DMS 273 (cell line): ENCODE results near the gene CD164L2.

Source experiments
- DNase-seq: peaks from one replicate; lab custom pipeline; 2025; ENCODE audit not compliant: unreplicated experiment; lab: John Stamatoyannopoulos, UW

The CD164L2 gene

DNA sequence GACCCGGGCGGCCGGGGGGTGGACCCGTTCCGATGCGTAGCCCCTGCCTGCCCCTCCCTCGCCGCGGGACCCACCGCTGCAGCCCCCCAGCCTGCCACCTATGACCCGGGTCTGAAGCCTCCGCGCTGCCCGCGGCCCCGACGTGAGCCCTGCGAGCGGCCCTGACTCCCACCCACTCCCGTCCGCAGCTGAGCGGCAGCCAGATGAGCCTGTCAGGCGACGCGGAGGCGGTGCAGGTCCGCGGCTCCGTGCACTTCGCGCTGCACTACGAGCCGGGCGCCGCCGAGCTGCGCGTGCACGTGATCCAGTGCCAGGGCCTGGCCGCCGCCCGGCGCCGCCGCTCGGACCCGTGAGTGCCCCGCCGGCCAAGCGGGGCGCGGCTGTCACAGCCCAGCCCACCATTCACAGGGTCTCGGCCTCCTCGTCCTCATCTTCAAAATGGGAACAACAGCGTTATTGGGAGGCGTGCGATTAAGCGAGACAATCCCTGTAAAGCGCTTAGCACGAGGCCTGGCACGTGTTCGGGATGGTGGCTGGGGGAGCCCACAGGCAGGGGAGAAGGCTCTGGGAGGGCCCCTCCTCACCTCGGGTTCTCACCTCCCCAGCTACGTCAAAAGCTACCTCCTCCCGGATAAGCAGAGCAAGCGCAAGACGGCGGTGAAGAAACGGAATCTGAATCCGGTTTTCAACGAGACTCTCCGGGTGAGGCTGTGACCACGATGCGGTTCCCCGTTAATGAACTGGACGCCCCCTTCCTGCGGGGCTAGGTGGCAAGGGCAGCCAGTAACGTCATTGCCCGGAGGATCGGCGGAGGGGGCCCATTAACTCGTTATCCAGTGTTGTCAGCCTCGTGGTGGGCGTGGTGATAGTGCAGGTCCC is 33.1 kb downstream of the CD164L2 start:
- no peak for DNase-seq

DNA sequence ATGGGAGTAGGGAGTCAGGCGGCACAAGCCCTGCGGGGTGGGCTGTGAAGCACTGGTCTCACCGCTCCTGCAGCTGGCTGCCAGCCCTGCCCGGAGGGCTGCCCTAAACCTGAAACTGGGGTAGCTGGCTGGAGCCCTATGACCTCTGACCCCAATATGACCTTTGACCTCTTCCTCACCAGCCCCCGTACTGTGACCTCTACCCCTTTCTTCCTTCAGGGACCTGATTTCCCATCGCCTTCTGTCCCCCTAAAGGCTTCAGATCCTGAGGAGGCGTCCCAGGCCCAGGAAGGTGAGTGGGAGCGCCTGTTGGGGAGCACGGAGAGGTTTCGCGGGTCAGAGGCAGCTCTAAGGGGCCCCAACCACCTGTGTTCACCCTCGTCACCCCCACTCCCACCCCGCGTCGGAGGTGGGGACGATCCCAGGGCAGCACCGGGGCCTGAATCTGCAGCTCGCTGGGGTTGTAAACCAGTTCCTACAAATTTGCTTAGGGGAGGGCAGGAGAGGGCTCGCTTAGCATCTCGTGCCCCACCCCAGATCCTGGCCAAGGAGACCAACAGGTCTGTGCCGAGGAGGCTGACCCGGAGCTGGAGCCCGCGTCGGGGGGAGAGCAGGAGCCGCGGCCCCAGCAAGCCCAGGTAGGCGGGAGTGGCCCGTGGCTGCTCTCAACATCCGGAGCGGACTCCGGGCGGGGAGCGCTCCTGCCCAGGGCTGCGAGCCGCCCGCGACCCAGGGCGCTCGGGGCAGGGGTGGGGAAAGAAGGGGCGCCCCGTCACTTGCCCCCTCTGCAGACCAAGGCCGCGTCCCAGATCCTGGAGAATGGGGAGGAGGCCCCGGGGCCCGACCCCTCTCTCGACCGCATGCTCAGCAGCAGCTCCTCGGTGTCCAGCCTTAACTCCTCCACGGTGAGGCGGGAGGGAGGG is 34.0 kb downstream of the CD164L2 start:
- peak; percentile 56 for DNase-seq

DNA sequence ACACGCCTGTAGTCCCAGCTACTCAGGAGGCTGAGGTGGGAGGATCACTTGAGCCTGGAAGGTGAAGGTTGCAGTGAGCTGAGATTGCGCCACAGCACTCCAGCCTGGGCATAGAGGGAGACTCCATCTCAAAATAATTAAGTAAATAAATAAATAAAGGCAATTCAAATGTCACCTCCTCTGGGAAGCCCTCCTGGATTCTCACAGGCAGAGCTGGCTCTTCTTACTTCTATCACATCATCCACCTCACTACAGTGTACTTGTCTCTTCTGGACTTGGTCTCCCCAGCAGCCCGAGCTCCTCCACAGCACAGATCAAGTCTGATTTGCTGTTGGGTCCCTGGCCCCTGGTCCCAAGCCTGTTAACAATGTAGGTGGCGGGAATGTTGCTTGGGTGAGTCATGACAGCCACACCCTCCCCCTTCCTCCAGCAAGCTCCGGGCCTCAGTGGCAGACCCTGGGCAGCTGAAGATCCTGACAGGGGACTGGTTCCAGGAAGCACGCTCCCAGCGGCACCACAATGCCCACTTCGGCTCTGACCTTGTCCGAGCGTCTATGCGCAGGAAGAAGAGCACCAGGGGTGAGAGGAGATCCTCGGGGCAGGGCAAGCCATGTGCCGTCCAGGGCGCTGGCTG is 36.0 kb downstream of the CD164L2 start:
- DNase-seq, result no peak

DNA sequence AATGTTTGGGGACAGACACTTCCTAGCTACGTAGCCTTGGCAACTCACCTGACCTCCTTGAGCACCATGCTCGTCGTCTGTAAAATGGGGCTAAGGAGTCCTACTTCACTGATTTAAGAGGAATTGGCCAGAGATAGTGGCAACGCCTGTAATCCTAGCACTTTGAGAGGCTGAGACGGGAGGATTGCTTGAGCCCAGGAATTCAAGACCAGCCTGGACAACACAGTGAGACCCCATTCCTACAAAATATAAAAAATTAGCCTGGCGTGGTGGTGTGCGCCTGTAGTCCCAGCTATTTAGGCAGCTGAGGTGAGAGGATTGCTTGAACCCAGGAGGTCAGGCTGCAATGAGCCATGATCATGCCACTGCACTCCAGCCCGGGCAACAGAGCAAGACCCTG is 36.8 kb downstream of the CD164L2 start:
- DNase-seq, result no peak

DNA sequence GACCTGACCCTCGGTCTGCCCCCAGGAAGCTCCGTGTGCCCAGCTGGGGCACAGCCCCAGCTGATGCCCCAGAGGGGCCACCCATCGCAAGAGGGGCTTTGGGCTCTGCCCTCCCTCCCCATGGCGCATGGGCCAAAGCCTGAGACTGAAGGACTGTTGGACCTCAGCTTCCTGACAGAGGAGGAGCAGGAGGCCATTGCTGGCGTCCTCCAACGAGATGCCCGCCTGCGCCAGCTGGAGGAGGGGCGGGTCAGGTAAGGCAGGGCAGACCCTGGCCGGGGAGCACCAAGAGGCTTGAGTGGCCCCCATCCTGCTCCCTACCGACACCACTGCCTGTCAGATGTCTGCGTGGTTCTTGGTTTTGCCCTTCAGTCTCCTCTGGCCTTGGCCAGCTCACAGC is 37.9 kb downstream of the CD164L2 start:
- no peak for DNase-seq

DNA sequence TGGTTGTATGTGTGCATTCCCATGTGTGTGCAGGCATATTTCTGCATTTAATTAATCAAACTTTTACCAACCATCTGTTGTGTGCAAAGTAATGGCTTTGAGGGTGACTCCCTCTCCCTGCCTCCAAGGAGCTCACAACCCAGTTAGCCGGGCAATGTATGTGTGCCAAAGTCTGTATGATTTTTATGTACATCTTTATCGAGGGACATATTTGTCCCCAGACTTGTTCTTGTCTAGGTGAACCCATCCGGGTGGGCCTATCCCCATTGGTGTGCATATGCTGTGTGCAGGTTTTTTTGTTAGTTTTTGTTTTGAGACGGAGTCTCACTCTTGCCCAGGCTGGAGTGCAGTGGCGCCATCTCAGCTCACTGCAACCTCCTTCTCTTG is 39.5 kb downstream of the CD164L2 start:
- DNase-seq, result peak; percentile 89

DNA sequence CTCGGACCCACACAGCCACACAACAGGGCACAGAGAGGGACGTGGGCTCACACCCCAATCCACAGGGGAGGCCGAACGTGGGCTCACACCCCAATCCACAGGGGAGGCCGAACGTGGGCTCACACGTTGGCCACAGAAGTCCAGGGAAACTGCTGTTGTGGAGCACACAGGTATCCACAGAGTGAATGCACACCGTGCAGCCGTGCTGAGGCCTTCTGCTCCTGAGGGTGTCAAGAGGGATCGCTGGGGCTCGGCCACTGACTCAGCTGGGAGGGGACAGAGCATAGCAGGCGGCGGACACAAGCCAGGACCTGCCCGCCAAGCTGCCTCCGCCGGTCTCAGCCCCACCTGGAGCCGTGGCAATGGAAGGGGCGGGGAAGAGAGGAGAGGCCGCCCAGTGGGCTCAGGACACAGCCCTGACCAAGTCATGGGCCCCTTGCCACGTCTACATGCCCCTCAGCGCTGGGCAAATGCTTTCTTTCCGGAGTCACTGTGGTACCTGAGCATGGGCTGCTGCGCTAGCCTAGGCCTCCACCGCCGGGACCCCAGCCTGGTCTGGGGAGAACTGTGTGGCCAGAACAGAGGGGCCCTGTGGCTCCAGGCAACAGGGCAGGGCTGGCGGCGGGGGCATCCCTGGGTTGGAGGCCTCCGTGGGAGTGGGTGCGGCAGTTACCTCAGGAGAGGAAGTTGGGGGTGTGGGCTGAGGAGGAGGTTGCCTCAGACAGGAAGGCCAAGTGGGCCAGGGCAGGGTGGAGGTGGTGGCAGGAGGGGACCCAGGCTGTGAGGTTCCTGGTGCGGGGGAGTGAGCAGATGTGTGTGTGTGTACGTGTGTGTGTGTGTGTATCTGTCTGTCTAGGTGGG is 40.1 kb downstream of the CD164L2 start:
- peak; percentile 86 for DNase-seq

DNA sequence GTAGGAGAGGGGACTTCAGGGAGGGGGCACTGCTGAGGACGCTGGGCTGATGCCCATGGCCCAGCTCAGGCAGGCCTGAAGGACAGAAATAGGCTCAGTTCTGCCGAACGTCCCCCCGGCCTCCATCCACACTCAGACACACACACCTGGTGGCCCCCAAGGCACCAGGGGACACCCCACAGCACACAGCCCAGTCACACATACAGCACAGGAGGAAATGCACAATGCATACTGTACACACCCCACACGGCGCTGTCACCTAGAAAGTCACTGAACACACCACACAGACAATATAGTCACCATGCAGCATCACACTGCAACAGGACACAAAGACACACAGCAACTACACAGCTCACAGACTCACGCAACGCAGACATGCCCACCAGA is 40.7 kb downstream of the CD164L2 start:
- DNase-seq, result peak; percentile 55

DNA sequence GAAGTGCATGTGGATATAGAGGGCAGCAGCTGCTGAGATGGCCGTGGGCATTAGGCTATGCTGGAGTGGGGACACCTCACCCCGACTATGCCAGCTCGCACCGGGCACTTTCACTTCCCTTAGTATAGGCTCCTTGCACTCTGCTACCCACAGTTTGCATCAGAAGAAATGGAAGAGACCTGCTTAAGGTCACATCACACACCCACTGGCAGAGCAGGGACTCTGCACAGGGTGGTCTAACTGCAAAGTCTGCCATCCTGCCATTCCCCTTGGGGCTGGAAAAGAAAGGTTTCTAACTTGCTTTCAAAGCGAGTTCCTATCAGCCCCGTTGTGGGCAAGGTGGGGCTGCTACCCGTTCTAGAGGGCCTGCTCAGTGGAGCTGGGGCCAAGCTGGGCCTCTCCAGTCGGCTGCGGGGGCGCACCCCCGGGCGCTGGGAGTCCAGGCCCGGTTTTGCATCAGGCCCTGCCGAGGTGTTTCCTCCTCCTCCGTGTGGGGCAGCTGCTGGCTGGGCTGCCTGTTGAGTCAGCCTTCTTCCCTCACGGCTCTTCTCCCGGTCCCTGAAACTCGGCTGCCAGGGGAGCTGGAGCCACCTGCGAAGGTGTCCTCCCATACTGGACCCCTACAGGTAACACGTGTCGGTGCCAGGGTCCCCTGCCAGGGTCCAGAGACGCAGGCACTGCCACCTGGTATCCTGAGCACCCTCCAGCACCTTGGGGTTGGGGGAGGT is 41.4 kb downstream of the CD164L2 start, which contains the start of gene SYTL1:
Gene SYTL1 (plus strand): TSS at position 498 of the 728 bp plus-strand sequence. CDS start 3,313 bp downstream, outside the sequence.
- DNase-seq, result peak; percentile 95

DNA sequence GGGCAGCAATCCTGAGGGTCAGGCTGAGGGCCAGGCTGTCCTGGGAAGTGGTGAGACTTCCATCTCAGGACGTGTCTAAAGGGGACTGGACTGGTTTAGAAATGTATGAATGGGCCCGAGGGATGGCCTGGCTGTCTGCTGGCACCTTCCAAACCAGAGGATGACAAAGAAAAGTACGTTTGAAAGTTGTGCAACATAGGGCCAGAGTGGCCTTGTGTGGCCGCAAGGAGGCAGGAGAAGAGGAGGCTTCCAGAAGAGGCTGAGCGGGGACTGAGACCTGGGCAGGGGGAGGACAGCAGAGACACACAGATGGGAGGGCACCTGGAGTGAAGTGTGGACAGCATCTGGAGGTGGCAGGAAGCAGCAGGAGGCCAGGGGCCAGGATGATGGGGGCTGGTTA is 43.9 kb downstream of the CD164L2 start:
- peak; percentile 42 for DNase-seq

DNA sequence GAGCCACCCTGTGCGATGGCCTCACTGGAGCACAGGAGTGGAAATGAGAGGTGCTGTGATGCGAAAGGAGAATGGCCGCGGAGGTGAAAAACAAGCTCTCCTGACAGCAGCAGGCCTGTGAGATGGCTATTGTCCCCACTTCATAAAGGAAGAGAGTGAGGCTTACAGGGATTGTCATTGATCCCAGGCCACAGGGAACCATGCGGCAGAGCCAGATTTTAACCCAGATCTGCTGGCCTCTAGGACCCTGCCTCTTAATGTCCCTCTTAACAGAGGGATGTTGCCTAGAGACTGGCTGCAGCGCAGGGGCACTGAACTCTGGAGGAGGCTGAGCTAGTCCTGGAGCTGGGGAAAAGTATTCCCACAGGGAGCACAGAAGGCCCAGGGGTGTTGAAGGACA is 44.4 kb downstream of the CD164L2 start:
- no peak for DNase-seq

DNA sequence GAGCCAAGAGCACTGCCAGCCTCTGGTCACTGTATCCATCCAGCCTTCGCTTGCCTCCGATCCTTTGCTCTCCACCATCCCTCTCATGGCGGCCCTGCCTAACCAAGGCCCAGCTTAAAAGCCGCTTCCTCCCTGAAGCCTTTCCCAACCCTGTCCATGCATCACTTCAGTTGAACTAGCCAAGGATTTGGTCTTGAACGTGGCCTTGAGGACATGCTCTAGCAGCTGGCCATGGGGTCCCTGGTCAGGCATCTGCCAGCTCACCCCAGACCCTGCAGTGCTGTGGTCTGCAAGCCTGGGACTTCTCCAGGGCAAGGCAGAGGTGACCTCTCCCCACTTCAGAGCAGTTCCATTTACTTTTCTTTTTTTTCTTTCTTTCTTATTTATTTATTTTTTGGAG is 46.4 kb downstream of the CD164L2 start:
- DNase-seq, result no peak

DNA sequence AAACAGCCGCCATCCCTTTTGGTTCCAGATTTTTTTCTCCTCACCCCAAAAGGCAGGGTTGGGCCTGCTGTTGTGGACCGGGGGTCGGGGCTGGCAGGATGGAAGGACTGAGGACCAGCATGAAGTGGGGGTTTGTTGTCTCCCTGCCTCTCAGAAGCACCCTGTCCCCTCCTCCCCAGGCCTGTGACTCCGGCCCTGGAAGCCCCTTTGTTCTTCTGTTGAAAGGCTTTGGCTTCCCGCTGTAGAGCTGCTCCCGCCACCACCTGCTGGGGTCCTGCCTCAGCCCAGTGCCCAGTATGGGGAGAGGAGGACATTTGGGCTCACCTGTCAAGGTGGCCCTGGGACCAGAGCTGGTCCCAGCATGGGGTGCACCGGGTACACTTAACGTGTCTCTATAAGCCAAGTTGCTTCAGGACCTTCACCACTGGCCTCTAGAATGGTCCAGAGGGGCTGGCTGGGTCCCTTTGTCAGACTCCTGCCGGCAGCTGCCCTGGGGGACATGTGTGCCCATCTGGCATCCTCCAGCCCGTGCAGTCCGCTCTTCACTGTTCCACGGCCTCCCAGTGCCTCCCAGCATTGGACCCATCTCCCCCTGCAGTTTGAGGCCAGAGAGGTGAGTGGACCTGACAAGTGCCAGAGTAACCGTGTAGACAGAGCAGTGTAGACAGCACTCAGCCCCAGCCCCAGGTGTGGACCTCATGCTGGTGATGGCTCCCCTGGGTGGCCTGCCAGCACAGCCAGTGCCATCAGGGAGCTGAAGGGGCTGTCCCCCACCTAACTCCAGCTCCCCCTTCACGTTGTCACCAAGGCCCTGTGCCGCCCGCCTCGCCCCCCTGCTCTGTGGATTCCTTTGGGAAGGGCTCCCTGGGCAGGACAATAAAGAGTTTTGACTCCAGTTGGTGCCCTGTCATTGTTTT is 47.4 kb downstream of the CD164L2 start:
- no peak for DNase-seq

DNA sequence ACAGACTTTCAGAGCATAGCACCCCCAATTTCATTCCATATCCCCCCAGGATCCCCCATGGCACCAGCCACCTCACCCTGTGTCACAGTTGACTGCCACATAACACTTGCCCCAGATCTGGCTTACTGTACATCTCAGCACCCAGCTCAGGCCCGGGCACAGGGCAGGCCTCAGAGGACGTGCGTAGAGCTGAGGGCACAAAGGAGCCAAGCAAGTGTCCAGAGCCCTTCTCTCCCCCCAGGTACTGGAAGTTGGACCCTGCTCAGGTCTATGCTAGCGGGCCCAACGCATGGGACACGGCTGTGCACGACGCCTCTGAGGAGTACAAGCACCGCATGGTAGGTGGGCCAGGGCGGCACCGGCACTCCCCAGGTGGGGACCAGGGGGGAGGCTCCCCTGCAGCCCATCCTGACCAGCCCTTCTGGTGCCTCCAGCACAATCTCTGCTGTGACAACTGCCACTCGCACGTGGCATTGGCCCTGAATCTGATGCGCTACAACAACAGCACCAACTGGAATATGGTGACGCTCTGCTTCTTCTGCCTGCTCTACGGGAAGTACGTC is 49.3 kb downstream of the CD164L2 start:
- no peak for DNase-seq

DNA sequence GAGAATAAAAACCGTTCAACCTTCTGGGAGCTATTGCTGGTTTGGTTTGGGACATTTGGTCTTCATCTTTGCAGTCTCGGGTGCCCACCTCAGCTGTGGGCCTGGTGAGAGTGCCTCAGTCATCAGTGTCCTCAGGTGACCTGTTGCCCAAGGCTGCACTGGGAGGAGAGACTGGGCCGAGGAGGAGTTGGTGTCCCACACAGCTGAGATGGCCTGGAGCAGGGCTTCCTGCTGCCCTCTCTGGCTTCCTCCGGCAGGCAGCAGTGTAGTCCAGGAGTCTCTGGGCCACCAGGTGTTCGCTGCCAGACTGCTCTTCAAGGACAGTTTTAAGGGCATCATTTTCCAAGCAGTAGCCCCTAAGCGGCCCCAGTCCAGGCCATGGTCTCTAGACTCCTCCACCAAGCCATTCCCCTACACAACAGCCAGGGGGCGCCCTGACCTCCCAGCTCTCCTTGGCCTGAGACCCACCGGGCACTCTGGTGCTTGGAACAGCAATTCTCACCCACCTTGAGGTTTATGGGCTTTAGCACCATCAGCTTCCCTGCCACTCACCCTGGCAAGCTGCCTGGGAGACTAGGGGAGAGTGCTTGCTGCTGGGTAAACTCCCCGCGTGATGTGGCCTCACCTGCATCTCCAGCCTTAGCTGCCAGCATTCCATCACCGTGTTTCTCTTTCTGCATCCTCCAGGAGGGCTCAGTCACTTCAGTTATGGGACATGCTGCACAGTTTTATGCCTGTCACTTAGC is 50.4 kb downstream of the CD164L2 start:
- peak; percentile 70 for DNase-seq

DNA sequence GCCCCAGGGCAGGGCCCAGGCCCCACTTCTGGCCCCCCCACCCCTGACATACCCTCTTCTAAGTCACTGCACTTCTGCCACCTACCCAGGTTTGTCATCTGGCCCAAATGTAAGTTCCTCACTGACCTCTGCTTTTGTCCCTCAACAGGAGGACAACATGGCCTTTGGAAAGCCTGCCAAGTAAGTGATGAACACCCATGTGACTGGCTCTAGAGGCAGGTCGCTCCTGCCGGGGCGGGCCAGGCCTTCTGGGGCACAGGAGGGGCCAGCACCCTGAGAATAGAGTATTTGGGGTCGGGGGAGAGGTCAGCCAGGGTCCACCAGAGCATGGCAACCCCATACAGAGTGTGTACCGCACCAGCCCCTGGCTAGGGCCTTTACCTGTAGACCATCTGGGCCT is 51.2 kb downstream of the CD164L2 start:
- DNase-seq, result no peak

DNA sequence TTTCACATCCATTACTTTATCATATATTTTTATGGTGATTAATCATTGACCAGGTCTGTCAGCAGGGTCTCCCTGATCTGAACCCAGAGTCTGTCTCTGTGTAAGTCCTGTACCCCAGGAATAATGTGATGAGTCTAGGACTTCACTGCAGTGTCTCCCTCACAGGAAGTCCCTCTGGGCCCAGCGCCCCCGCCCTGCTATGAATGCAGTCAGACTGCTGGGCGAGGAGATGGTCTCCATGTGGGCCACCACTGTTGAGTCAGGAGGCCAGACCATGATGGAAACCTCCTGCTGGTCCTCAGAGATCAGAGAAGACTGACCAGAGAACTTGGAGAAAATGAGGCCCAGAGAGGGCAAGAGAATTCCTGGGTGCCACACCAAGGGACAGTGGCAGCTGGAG is 51.7 kb downstream of the CD164L2 start:
- DNase-seq, result no peak

DNA sequence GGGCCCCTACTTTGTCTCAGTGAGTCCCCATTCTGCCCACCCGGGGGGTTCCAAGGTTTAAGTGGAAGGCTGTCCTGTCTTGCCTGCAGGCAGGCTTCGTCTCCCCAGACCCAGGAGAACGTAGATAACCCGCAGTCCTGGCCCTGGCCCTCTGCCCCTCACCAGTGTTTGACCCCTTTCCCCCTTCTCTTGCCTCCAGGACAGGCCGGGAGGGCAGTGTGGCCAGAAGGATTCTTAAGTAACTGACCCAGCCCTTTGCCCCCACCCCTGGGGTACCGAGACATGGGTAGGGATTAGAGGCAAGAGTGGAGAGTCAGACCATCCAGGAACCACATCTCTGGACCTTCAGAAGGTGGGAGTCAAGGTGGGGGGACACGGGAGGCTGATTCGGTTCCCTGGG is 52.3 kb downstream of the CD164L2 start:
- DNase-seq, result no peak
